ENCODE measurements around the gene SLC39A1. TPM values are rescaled to one million over a fixed set of nuclear protein-coding genes. Genes with fewer than 3 reads are reported as not detected.

SLC39A1 gene
- polyA plus RNA-seq, 1 of the 3 experiments (the other 2 are of a cell fraction) = 89.6 TPM

- CTCF ChIA-PET = interaction anchor here (0.6 to 3.3 kb wide), 8 partner anchors 27 to 313 kb away, joined by 3 to 12 read pairs (median 4); partner anchors contain the start of genes DENND4B and SLC39A1
- peaks cover 56% of the 10 kb centered on the region for H3F3A ChIP-seq (replicated peaks; ENCODE audit: insufficient read depth)
- peaks cover 8% of the 10 kb centered on the region; the same call in 1 of the 2 replicates for H4K20me1 ChIP-seq (ENCODE audit: insufficient read depth)
- TF ChIP-seq NFIC (IDR thresholded peaks at IDR 0.05; ENCODE audit: borderline replicate concordance) (no peak), CTCF (IDR thresholded peaks at IDR 0.05) (no peak), MAX (IDR thresholded peaks at IDR 0.05; ENCODE audit: low read depth) (peak; percentile 92), RXRA (IDR thresholded peaks at IDR 0.05; ENCODE audit: borderline replicate concordance, low read depth) (no peak), ZBTB33 (IDR thresholded peaks at IDR 0.05; ENCODE audit: borderline replicate concordance, low read depth) (0 out of 2 replicates have a peak, but pooled peaks have one; percentile 65), POLR2AphosphoS5 (IDR thresholded peaks at IDR 0.05; ENCODE audit: low read depth, low read length) (peak; percentile 100), RCOR1 (IDR thresholded peaks at IDR 0.05; ENCODE audit: low read length) (no peak), TCF12 (IDR thresholded peaks at IDR 0.05) (no peak), FOXM1 (IDR thresholded peaks at IDR 0.05; ENCODE audit: low read depth) (no peak), FOXJ3 (CRISPR knock-in tag; IDR thresholded peaks at IDR 0.05) (no peak), RFX5 (IDR thresholded peaks at IDR 0.05; ENCODE audit: low read length) (0 out of 2 replicates have a peak, but pooled peaks have one; percentile 20), USF1 (IDR thresholded peaks at IDR 0.05; ENCODE audit: borderline replicate concordance, low read depth) (no peak), EP300 (IDR thresholded peaks at IDR 0.05; ENCODE audit: borderline replicate concordance in 1 of 2, low read depth in 1 of 2, low read length in 1 of 2) (no peak), JUND (IDR thresholded peaks at IDR 0.05) (no peak), REST (IDR thresholded peaks at IDR 0.05; ENCODE audit: low read depth, low read length) (peak; percentile 67), TAF1 (IDR thresholded peaks at IDR 0.05; ENCODE audit: borderline replicate concordance, low read depth, low read length) (peak; percentile 99), RAD21 (IDR thresholded peaks at IDR 0.05; ENCODE audit: low read length) (no peak), GABPA (IDR thresholded peaks at IDR 0.05; ENCODE audit: low read depth) (peak; percentile 97), EZH2phosphoT487 (IDR thresholded peaks at IDR 0.05; ENCODE audit: borderline replicate concordance, low read depth) (no peak), CHD2 (IDR thresholded peaks at IDR 0.05; ENCODE audit: low read length, partially characterized antibody) (peak; percentile 83), YY1 (IDR thresholded peaks at IDR 0.05; ENCODE audit: low read depth) (peak; percentile 98), ELF1 (IDR thresholded peaks at IDR 0.05) (peak; percentile 98), SIN3A (IDR thresholded peaks at IDR 0.05; ENCODE audit: borderline replicate concordance, low read depth, low read length) (peak; percentile 91; the same call in 1 of the 2 replicates), FOSL2 (IDR thresholded peaks at IDR 0.05; ENCODE audit: borderline replicate concordance, low read depth) (no peak)
Measured at GRCh38 chr1:153990468-153991150, 27.3 kb upstream of the SLC39A1 start, which contains the start of gene RPS27. TSS of gene RPS27 (plus strand) at chr1:153990762. CDS start at chr1:153990797, 35 bp downstream.

More at GRCh38 chr1:153990468-153991150, 27.3 kb upstream of the SLC39A1 start, which contains the start of gene RPS27:
- DNase-seq = peak; percentile 90
- H3K4me2 ChIP-seq = peak within 1 kb of the TSS; percentile 83
- peak within 1 kb of the TSS; percentile 87 for H2AFZ ChIP-seq (ENCODE audit: low read depth)
- H3K9ac ChIP-seq = peak within 1 kb of the TSS; percentile 92
- H3K27ac ChIP-seq (ENCODE audit: low read depth in 2 of 2, low read length in 1 of 2) = peak within 1 kb of the TSS; percentile 79 to 92
- peaks cover 29% of the 10 kb centered on the region for H3K79me2 ChIP-seq (ENCODE audit: insufficient read depth)
- WGBS (ENCODE audit: low lambda C conversion rate) = 1% methylated on average over 25 of the region's 36 CpGs
- H3K36me3 ChIP-seq (replicated peaks in 1 of 2; ENCODE audit: control insufficient read depth in 1 of 2, insufficient read depth in 2 of 2, low read length in 1 of 2) = peaks cover 23 to 35% of the 10 kb centered on the region in 2 experiments
- H3K9me2 ChIP-seq = no peaks in the 10 kb centered on the region
- peaks cover 19 to 21% of the 10 kb centered on the region in 2 experiments; a peak in 3 of 4 replicates for H3K4me1 ChIP-seq (ENCODE audit: control insufficient read depth in 1 of 2, insufficient read depth in 2 of 2, low read depth in 1 of 2, low read length in 1 of 2)
- POLR2A ChIA-PET = interaction anchor here (0.5 to 2.5 kb wide), 50 partner anchors 8 to 356 kb away, joined by 3 to 59 read pairs (median 4); partner anchors contain the start of genes CHTOP, CREB3L4, CRTC2 and DENND4B
- no peaks in the 10 kb centered on the region for H3K9me3 ChIP-seq
- H3K27me3 ChIP-seq (ENCODE audit: insufficient read depth) = no peaks in the 10 kb centered on the region
- peak within 1 kb of the TSS; percentile 82 to 85 for H3K4me3 ChIP-seq (ENCODE audit: low read depth in 2 of 2, low read length in 1 of 2)

All from SK-N-SH (cell line).